ENCODE results near the gene PRKACG. TPM values are rescaled to one million over a fixed set of nuclear protein-coding genes. Genes with fewer than 3 reads are reported as not detected.

PRKACG gene
- polyA plus RNA-seq, 1 donor (not counting 4 experiments of a cell fraction or from before 2014, with no cell fraction given) = not detected

DNA sequence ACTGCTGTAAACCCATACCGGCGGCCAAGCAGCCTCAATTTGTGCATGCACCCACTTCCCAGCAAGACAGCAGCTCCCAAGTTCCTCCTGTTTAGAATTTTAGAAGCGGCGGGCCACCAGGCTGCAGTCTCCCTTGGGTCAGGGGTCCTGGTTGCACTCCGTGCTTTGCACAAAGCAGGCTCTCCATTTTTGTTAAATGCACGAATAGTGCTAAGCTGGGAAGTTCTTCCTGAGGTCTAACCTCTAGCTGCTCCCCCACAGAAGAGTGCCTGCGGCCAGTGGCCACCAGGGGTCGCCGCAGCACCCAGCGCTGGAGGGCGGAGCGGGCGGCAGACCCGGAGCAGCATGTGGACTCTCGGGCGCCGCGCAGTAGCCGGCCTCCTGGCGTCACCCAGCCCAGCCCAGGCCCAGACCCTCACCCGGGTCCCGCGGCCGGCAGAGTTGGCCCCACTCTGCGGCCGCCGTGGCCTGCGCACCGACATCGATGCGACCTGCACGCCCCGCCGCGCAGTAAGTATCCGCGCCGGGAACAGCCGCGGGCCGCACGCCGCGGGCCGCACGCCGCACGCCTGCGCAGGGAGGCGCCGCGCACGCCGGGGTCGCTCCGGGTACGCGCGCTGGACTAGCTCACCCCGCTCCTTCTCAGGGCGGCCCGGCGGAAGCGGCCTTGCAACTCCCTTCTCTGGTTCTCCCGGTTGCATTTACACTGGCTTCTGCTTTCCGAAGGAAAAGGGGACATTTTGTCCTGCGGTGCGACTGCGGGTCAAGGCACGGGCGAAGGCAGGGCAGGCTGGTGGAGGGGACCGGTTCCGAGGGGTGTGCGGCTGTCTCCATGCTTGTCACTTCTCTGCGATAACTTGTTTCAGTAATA, 21.8 kb upstream of the PRKACG start, which contains the start of gene FXN:
TSS of gene FXN (plus strand) at position 315 of the 871 bp plus-strand sequence. CDS start at position 346, 31 bp downstream.
- FAIRE-seq (no peak), DNase-seq (ENCODE audit: low read depth, low spot score) (peak; percentile 5)
- dilution Hi-C loops (cut with MboI; ENCODE audit: extremely low pct_ligation_motif_present, low sequenced_read_pairs) = no loop called here

GRCh38 chr9:69034071-69034470, 20.2 kb upstream of the PRKACG start:
- Histone ChIP-seq H3K36me3 (ENCODE audit: control insufficient read depth in 2 of 2, extremely low read depth in 1 of 2, insufficient read depth in 2 of 2, low read length in 2 of 2) (no peaks in the 10 kb centered on the region), H3K27ac (ENCODE audit: control insufficient read depth, insufficient read depth, low read length) (no peak overlapping the region), H3K4me3 (ENCODE audit: control insufficient read depth in 2 of 3, extremely low read depth in 1 of 3, insufficient read depth in 2 of 3, low read depth in 1 of 3, low read length in 3 of 3) (no peak overlapping the region), H3K9me1 (ENCODE audit: control insufficient read depth, extremely low read depth, insufficient read depth, low read length) (no peaks in the 10 kb centered on the region), H3K4me2 (ENCODE audit: control insufficient read depth, extremely low read depth, insufficient read depth, low read depth, low read length) (no peak overlapping the region), H4K20me1 (ENCODE audit: control insufficient read depth, extremely low read depth, insufficient read depth, low read length) (no peaks in the 10 kb centered on the region), H2AFZ (ENCODE audit: control insufficient read depth, low read length) (no peak overlapping the region), H3K4me1 (ENCODE audit: control insufficient read depth, extremely low read depth, insufficient read depth, low read length) (peaks cover 6% of the 10 kb centered on the region), H3K9me3 (ENCODE audit: control insufficient read depth, low read depth, low read length) (peaks cover 2% of the 10 kb centered on the region), H3K9ac (ENCODE audit: control insufficient read depth, extremely low read depth, insufficient read depth, low read length) (no peak overlapping the region), H3K79me2 (ENCODE audit: control insufficient read depth, insufficient read depth, low read length) (peaks cover 21% of the 10 kb centered on the region), H3K27me3 (ENCODE audit: control insufficient read depth, extremely low read depth, insufficient read depth, low read length) (no peaks in the 10 kb centered on the region)
- dilution Hi-C loops (cut with MboI; ENCODE audit: extremely low pct_ligation_motif_present, low sequenced_read_pairs) = no loop called here
- TF ChIP-seq EZH2 (IDR thresholded peaks at IDR 0.05; ENCODE audit: low read length) = no peak
- TF ChIP-seq, protein P1, sequence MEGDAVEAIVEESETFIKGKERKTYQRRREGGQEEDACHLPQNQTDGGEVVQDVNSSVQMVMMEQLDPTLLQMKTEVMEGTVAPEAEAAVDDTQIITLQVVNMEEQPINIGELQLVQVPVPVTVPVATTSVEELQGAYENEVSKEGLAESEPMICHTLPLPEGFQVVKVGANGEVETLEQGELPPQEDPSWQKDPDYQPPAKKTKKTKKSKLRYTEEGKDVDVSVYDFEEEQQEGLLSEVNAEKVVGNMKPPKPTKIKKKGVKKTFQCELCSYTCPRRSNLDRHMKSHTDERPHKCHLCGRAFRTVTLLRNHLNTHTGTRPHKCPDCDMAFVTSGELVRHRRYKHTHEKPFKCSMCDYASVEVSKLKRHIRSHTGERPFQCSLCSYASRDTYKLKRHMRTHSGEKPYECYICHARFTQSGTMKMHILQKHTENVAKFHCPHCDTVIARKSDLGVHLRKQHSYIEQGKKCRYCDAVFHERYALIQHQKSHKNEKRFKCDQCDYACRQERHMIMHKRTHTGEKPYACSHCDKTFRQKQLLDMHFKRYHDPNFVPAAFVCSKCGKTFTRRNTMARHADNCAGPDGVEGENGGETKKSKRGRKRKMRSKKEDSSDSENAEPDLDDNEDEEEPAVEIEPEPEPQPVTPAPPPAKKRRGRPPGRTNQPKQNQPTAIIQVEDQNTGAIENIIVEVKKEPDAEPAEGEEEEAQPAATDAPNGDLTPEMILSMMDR (optimal IDR thresholded peaks at IDR 0.05 in 1 of 3, IDR thresholded peaks at IDR 0.05 in 1 of 3, conservative IDR thresholded peaks at IDR 0.05 in 1 of 3; ENCODE audit: extremely low read depth in 1 of 3, insufficient read depth in 2 of 3, low read length in 3 of 3) = no peak
- FAIRE-seq (no peak), DNase-seq (ENCODE audit: low read depth, low spot score) (no peak)

More for the DNA sequence above, 21.8 kb upstream of the PRKACG start, which contains the start of gene FXN:
- peak within 1 kb of the TSS; percentile 64 to 88 (median 83) for H3K4me3 ChIP-seq (ENCODE audit: control insufficient read depth in 2 of 3, extremely low read depth in 1 of 3, insufficient read depth in 2 of 3, low read depth in 1 of 3, low read length in 3 of 3)
- no peaks in the 10 kb centered on the region for H3K9me3 ChIP-seq (ENCODE audit: control insufficient read depth, low read depth, low read length)
- H3K4me1 ChIP-seq (ENCODE audit: control insufficient read depth, extremely low read depth, insufficient read depth, low read length) = peaks cover 6% of the 10 kb centered on the region
- H3K27ac ChIP-seq (ENCODE audit: control insufficient read depth, insufficient read depth, low read length) = peak within 1 kb of the TSS; percentile 76
- H3K9ac ChIP-seq (ENCODE audit: control insufficient read depth, extremely low read depth, insufficient read depth, low read length) = peak within 1 kb of the TSS; percentile 88
- no peaks in the 10 kb centered on the region for H3K27me3 ChIP-seq (ENCODE audit: control insufficient read depth, extremely low read depth, insufficient read depth, low read length)
- no peaks in the 10 kb centered on the region for H3K9me1 ChIP-seq (ENCODE audit: control insufficient read depth, extremely low read depth, insufficient read depth, low read length)
- H3K4me2 ChIP-seq (ENCODE audit: control insufficient read depth, extremely low read depth, insufficient read depth, low read depth, low read length) = peak within 1 kb of the TSS; percentile 84
- H4K20me1 ChIP-seq (ENCODE audit: control insufficient read depth, extremely low read depth, insufficient read depth, low read length) = no peaks in the 10 kb centered on the region
- H2AFZ ChIP-seq (ENCODE audit: control insufficient read depth, low read length) = peak within 1 kb of the TSS; percentile 88
- H3K79me2 ChIP-seq (ENCODE audit: control insufficient read depth, insufficient read depth, low read length) = peaks cover 33% of the 10 kb centered on the region
- no peak for TF ChIP-seq EZH2 (IDR thresholded peaks at IDR 0.05; ENCODE audit: low read length)
- TF ChIP-seq, protein P1 (optimal IDR thresholded peaks at IDR 0.05 in 1 of 3, IDR thresholded peaks at IDR 0.05 in 1 of 3, conservative IDR thresholded peaks at IDR 0.05 in 1 of 3; ENCODE audit: extremely low read depth in 1 of 3, insufficient read depth in 2 of 3, low read length in 3 of 3) = peak; percentile 90 to 94 (median 94)
- no peaks in the 10 kb centered on the region for H3K36me3 ChIP-seq (ENCODE audit: control insufficient read depth in 2 of 2, extremely low read depth in 1 of 2, insufficient read depth in 2 of 2, low read length in 2 of 2)
